NCI-H524 treated with DMSO at 0.1 percent for 48 hours (cell line): ENCODE measurements around the gene IFNL4.
"Not testable (repeated sequence)": the region's sequence is repeated elsewhere in the genome, so short reads cannot be mapped to it uniquely, and the experiment has no call there.

ENCODE experiments used
- DNase-seq: peaks from one replicate; lab custom pipeline; 2025; lab: John Stamatoyannopoulos, UW

The IFNL4 gene

GRCh38 chr19:39223703-39224279 lies 24.9 kb downstream of the IFNL4 start:
- DNase-seq: no peak

GRCh38 chr19:39219108-39219507 lies 29.5 kb downstream of the IFNL4 start:
- not testable (repeated sequence) for DNase-seq

GRCh38 chr19:39218230-39219007 lies 30.2 kb downstream of the IFNL4 start:
- DNase-seq: peak; percentile 60

GRCh38 chr19:39217094-39217493 lies 31.6 kb downstream of the IFNL4 start:
- DNase-seq: no peak

- DNase-seq: not testable (repeated sequence)
These were observed 33.3 kb downstream of the IFNL4 start for GRCh38 chr19:39215323-39215722.

- no peak for DNase-seq
These were observed 36.3 kb downstream of the IFNL4 start for GRCh38 chr19:39212375-39212742.

GRCh38 chr19:39211731-39212374 lies 36.8 kb downstream of the IFNL4 start:
- no peak for DNase-seq

GRCh38 chr19:39209196-39209595 lies 39.5 kb downstream of the IFNL4 start:
- no peak for DNase-seq

GRCh38 chr19:39208175-39208795 lies 40.4 kb downstream of the IFNL4 start:
- DNase-seq: no peak

GRCh38 chr19:39207293-39207836 lies 41.3 kb downstream of the IFNL4 start:
- DNase-seq: no peak

GRCh38 chr19:39206122-39206521 lies 42.5 kb downstream of the IFNL4 start:
- no peak for DNase-seq

- no peak for DNase-seq
These were observed 43.2 kb downstream of the IFNL4 start for GRCh38 chr19:39205449-39205764.

GRCh38 chr19:39203372-39204341 lies 45.0 kb downstream of the IFNL4 start, which contains the start of gene SYCN:
Gene SYCN (minus strand): TSS chr19:39204263. CDS start chr19:39204254, 9 bp downstream.
- no peak for DNase-seq

GRCh38 chr19:39202998-39203355 lies 45.7 kb downstream of the IFNL4 start:
- DNase-seq: no peak

- peak; percentile 69 for DNase-seq
These were observed 47.9 kb downstream of the IFNL4 start for GRCh38 chr19:39200803-39201115.

GRCh38 chr19:39200066-39200802 lies 48.4 kb downstream of the IFNL4 start:
- DNase-seq: no peak

- DNase-seq: no peak
These were observed 49.6 kb downstream of the IFNL4 start for GRCh38 chr19:39199025-39199424.

GRCh38 chr19:39197808-39198207 lies 50.8 kb downstream of the IFNL4 start:
- no peak for DNase-seq

GRCh38 chr19:39196860-39197562 lies 51.6 kb downstream of the IFNL4 start, which contains the start of gene NCCRP1:
Gene NCCRP1 (plus strand): TSS chr19:39196964. CDS start chr19:39196983, 19 bp downstream.
- no peak for DNase-seq

GRCh38 chr19:39196320-39196719 lies 52.3 kb downstream of the IFNL4 start:
- DNase-seq: no peak
